ENCODE results near the gene EPS15. TPM values are rescaled to one million over a fixed set of nuclear protein-coding genes. Genes with fewer than 3 reads are reported as not detected.
"Not testable (repeated sequence)": the region's sequence is repeated elsewhere in the genome, so short reads cannot be mapped to it uniquely, and the experiment has no call there.

EPS15 gene
- total RNA-seq, 1 donor from 2014 or later: 42.0 TPM

GRCh38 chr1:51453010-51453409 is 66.1 kb downstream of the EPS15 start:
- Histone ChIP-seq H2AFZ (replicated peaks) (no peak overlapping the region), H3K27ac (no peak overlapping the region), H4K20me1 (ENCODE audit: low read depth) (no peaks in the 10 kb centered on the region), H3K36me3 (no peaks in the 10 kb centered on the region), H3K27me3 (no peaks in the 10 kb centered on the region), H3K9ac (no peak overlapping the region), H3F3A (ENCODE audit: low read depth) (no peaks in the 10 kb centered on the region), H3K4me1 (no peaks in the 10 kb centered on the region), H3K4me3 (no peak overlapping the region), H3K9me3 (ENCODE audit: low read depth) (no peaks in the 10 kb centered on the region), H3K4me2 (no peak overlapping the region), H3K79me2 (ENCODE audit: low read depth) (no peaks in the 10 kb centered on the region)
- no peak for DNase-seq (ENCODE audit: low spot score)
- Mint-ChIP-seq H3K27me3 (ENCODE audit: insufficient read depth, low read depth) (no peaks in the 10 kb centered on the region), H3K4me3 (no peak overlapping the region), H3K4me1 (peaks cover 5% of the 10 kb centered on the region), H3K9me3 (no peaks in the 10 kb centered on the region), H3K27ac (no peak overlapping the region), H3K36me3 (peaks cover 3% of the 10 kb centered on the region)
- no peak for TF ChIP-seq CTCF (IDR thresholded peaks at IDR 0.05)
- no peak for TF ChIP-seq EZH2 (IDR thresholded peaks at IDR 0.05)
- TF ChIP-seq EZH2phosphoT487 (IDR thresholded peaks at IDR 0.05): no peak

DNA sequence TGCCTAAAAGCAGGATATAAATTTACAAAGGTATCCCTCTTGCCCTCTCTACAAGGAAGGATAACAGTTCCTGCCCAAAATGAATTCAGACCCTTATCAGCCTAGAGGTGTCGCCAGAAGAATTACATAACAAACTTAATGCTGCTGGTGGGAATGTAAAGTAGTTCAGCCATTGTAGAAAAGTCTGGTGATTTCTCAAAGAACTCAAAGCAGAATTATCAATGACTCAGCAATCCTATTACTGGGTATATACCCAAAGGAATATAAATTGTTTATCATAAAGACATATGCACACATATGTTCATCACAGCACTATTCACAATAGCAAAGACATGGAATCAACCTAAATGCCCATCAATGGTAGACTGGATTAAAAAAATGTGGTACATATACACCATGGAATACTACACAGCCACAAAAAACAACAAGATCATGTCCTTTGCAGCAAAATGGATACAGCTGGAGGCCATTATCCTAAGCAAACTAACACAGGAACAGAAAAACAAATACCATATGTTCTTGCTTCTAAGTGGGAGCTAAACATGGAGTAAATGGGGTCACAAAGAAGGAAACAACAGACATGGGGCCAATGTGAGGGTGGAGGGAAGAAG is 70.1 kb downstream of the EPS15 start:
- H3K27me3 ChIP-seq; H3K9me3 Mint-ChIP-seq; H3K9me3 ChIP-seq (ENCODE audit: low read depth); H3K4me3 Mint-ChIP-seq; H3K36me3 ChIP-seq; H3F3A ChIP-seq (ENCODE audit: low read depth); H3K79me2 ChIP-seq (ENCODE audit: low read depth); H3K4me1 Mint-ChIP-seq; H2AFZ ChIP-seq (replicated peaks); H3K4me1 ChIP-seq; H3K4me2 ChIP-seq; DNase-seq (ENCODE audit: low spot score); H4K20me1 ChIP-seq (ENCODE audit: low read depth); H3K36me3 Mint-ChIP-seq; H3K27ac Mint-ChIP-seq; H3K27ac ChIP-seq; H3K9ac ChIP-seq; H3K27me3 Mint-ChIP-seq (ENCODE audit: insufficient read depth, low read depth); H3K4me3 ChIP-seq: not testable (repeated sequence)

GRCh38 chr1:51445351-51446090 is 73.5 kb downstream of the EPS15 start:
- H3K4me1 Mint-ChIP-seq: no peaks in the 10 kb centered on the region
- Histone ChIP-seq H4K20me1 (ENCODE audit: low read depth) (no peaks in the 10 kb centered on the region), H3K4me2 (no peak overlapping the region), H3K27me3 (no peaks in the 10 kb centered on the region), H3K4me1 (peaks cover 10% of the 10 kb centered on the region), H3K9ac (no peak overlapping the region), H3F3A (ENCODE audit: low read depth) (peaks cover 2% of the 10 kb centered on the region), H3K9me3 (ENCODE audit: low read depth) (no peaks in the 10 kb centered on the region), H3K4me3 (no peak overlapping the region), H3K79me2 (ENCODE audit: low read depth) (no peaks in the 10 kb centered on the region), H2AFZ (replicated peaks) (no peak overlapping the region), H3K27ac (no peak overlapping the region), H3K36me3 (no peaks in the 10 kb centered on the region)
- TF ChIP-seq EZH2phosphoT487 (IDR thresholded peaks at IDR 0.05) (no peak), CTCF (IDR thresholded peaks at IDR 0.05) (no peak), EZH2 (IDR thresholded peaks at IDR 0.05) (no peak)
- H3K9me3 Mint-ChIP-seq: no peaks in the 10 kb centered on the region
- no peak overlapping the region for H3K4me3 Mint-ChIP-seq
- peaks cover 6% of the 10 kb centered on the region for H3K36me3 Mint-ChIP-seq
- DNase-seq (ENCODE audit: low spot score): no peak
- no peak overlapping the region for H3K27ac Mint-ChIP-seq
- H3K27me3 Mint-ChIP-seq (ENCODE audit: insufficient read depth, low read depth): no peaks in the 10 kb centered on the region

GRCh38 chr1:51444534-51445192 is 74.4 kb downstream of the EPS15 start:
- H3K4me3 Mint-ChIP-seq: no peak overlapping the region
- H3K79me2 ChIP-seq (ENCODE audit: low read depth): no peaks in the 10 kb centered on the region
- peaks cover 6% of the 10 kb centered on the region for H3K36me3 Mint-ChIP-seq
- no peak overlapping the region for H3K9ac ChIP-seq
- no peak overlapping the region for H2AFZ ChIP-seq (replicated peaks)
- no peaks in the 10 kb centered on the region for H4K20me1 ChIP-seq (ENCODE audit: low read depth)
- peaks cover 2% of the 10 kb centered on the region for H3F3A ChIP-seq (ENCODE audit: low read depth)
- no peaks in the 10 kb centered on the region for H3K4me1 Mint-ChIP-seq
- H3K27ac Mint-ChIP-seq: no peak overlapping the region
- peak overlapping the region; percentile 14 for H3K27ac ChIP-seq
- TF ChIP-seq EZH2phosphoT487 (IDR thresholded peaks at IDR 0.05) (no peak), CTCF (IDR thresholded peaks at IDR 0.05) (no peak), EZH2 (IDR thresholded peaks at IDR 0.05) (no peak)
- peak; percentile 25 for DNase-seq (ENCODE audit: low spot score)
- no peaks in the 10 kb centered on the region for H3K27me3 Mint-ChIP-seq (ENCODE audit: insufficient read depth, low read depth)
- H3K27me3 ChIP-seq: no peaks in the 10 kb centered on the region
- no peak overlapping the region for H3K4me3 ChIP-seq
- peak overlapping the region; percentile 14 for H3K4me2 ChIP-seq
- H3K9me3 ChIP-seq (ENCODE audit: low read depth): no peaks in the 10 kb centered on the region
- H3K36me3 ChIP-seq: no peaks in the 10 kb centered on the region
- H3K4me1 ChIP-seq: peaks cover 10% of the 10 kb centered on the region
- H3K9me3 Mint-ChIP-seq: no peaks in the 10 kb centered on the region

Data from neural progenitor cell (in vitro differentiated cells).